GM19467 (cell line): ENCODE results near the gene APLP2.
"Not testable (repeated sequence)": the region's sequence is repeated elsewhere in the genome, so short reads cannot be mapped to it uniquely, and the experiment has no call there.

Experiments
- ATAC-seq: cut with Tn5 transposase; IDR thresholded peaks from one replicate; pipeline ENCODE4 v1.9.1; 2021; ENCODE audit warnings: mild to moderate bottlenecking, moderate library complexity; ENCODE audit not compliant: unreplicated experiment

The APLP2 gene

GRCh38 chr11:130189492-130190210 is 120.0 kb downstream of the APLP2 start:
- no peak for ATAC-seq

- no peak for ATAC-seq
Observed at GRCh38 chr11:130190371-130190881, 120.7 kb downstream of the APLP2 start.

DNA sequence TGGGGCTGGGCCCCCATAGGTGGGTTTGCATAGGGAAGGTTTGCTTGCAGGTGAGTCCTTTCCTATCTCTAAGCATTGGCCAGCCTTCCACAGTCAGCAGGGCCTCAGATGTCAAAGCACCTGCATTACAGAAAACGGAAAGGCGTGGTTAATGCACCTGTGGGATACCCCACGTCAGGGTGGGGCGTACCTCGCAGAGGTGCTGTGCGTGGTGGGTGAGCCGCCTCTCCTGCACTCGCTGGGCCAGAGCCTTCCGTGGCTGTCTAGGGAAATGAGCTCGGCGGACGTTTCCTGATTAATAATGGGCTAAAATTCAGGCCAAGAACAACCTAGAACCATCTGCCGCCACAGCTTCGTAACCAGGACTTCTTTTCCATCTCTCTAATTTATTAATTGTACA is 122.2 kb downstream of the APLP2 start:
- no peak for ATAC-seq

GRCh38 chr11:130192845-130193267 is 123.2 kb downstream of the APLP2 start:
- no peak for ATAC-seq

DNA sequence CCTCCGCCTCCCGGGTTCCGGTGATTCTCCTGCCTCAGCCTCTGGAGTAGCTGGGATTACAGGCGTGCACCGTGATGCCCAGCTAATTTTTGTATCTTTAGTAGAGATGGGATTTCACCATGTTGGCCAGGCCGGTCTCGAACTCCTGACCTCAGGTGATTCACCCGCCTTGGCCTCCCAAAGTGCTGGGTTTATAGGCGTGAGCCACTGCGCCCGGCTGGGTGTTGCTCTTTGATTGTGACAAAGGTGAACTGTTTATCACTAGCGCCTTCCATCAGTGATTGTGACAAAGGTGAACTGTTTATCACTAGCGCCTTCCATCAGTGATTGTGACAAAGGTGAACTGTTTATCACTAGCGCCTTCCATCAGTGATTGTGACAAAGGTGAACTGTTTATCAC is 123.9 kb downstream of the APLP2 start:
- ATAC-seq, result not testable (repeated sequence)
